Adrenal gland (tissue), 12 donors: ENCODE data around the gene IPO7. TPM values are rescaled to one million over a fixed set of nuclear protein-coding genes. Genes with fewer than 3 reads are reported as not detected.

Source experiments
- DNase-seq, 7 donors: peaks; one replicate each; pipeline ENCODE4 v3.0.0-alpha.2; 2019 to 2020
- H3K27ac ChIP-seq, 5 donors: fragments of 200-600 bp; sonication (generic) in 4 of 5; 1 replicate in 3 of 5; 2 replicates in 2 of 5; pipeline versions ENCODE4 v1.5.1 to v1.8.0; 2016 to 2020; ENCODE audit warnings: mild to moderate bottlenecking in 1 of 5
- H3K27me3 ChIP-seq: fragments of 200-600 bp; 2 replicates; pipeline ENCODE4 v1.8.0; 2021
- H3K36me3 ChIP-seq, 2 donors: fragments of 200-600 bp; replicated peaks in 1 of 2; 1 replicate in 1 of 2; 2 replicates in 1 of 2; pipeline versions ENCODE4 v1.5.1 to v1.8.0; 2018 to 2022
- H3K4me1 ChIP-seq, 2 donors: fragments of 200-600 bp; replicated peaks in 1 of 2; 1 replicate in 1 of 2; 2 replicates in 1 of 2; pipeline versions ENCODE4 v1.5.1 to v1.8.0; 2018 to 2021
- H3K4me3 ChIP-seq, 4 donors: fragments of 200-600 bp; sonication (generic) in 3 of 4; one replicate each; pipeline ENCODE4 v1.5.1; 2016 to 2018
- H3K9me3 ChIP-seq, 3 donors: fragments of 200-600 bp; sonication (generic) in 1 of 3; replicated peaks in 1 of 3; 1 replicate in 2 of 3; 2 replicates in 1 of 3; pipeline versions ENCODE4 v1.5.1 to v1.8.0; 2016 to 2021
- CTCF ChIP-seq, 6 experiments: fragments of 450-650 bp in 4 of 6; fragments of 200-600 bp in 2 of 6; sonication (generic) in 1 of 6; IDR thresholded peaks; 1 replicate in 5 of 6; 2 replicates in 1 of 6; pipeline versions ENCODE4 v1.5.1 to v1.8.0; 2016 to 2021; ENCODE audit warnings: antibody characterized with exemption in 6 of 6, mild to moderate bottlenecking in 2 of 6, moderate library complexity in 1 of 6
- POLR2A ChIP-seq, 2 donors: fragments of 450-650 bp; IDR thresholded peaks; one replicate each; pipeline ENCODE4 v1.6.1; 2017; ENCODE audit warnings: antibody characterized with exemption in 2 of 2, mild to moderate bottlenecking in 2 of 2, moderate library complexity in 1 of 2
- WGBS, 4 donors: extraction: QIAGEN DNeasy Blood & Tissue Kit in 2 of 4; methylation state at CpG; one replicate each; pipeline versions ENCODE4 v1.1.5 to v1.1.7; 2013 to 2017; 5-methylcytosine and 5-hydroxymethylcytosine counted together
- intact Hi-C, 2 donors: fragments of 100-400 bp; cut with DNase I; formaldehyde crosslinking; loops; one replicate each; pipeline versions ENCODE4 v1.14.1 to v1.15.0; 2022 to 2023
- polyA plus RNA-seq, 3 donors: library from polyadenylated mRNA; stranded (reverse); fragments of 200-250 nt in 2 of 3; fragments of 350-450 nt in 1 of 3; fragmentation: Illumina TruSeq in 1 of 3; extraction: RNeasy Lipid Tissue Mini Kit (QIAGEN cat#74804) in 1 of 3; gene quantifications; one replicate each; pipeline ENCODE4 v1.2.3, GENCODE V29; 2013 to 2014
- total RNA-seq, 9 donors: library from RNA; depleted of rRNA in 4 of 9; stranded (reverse); fragments of >200 nt in 4 of 9; fragments of 120-200 nt in 1 of 9; fragmentation: NEBNext Ultra II Directional in 1 of 9; extraction: Animal tissue kit (Norgen Biotek cat#: 25700) in 1 of 9; gene quantifications; one replicate each; pipeline versions ENCODE4 v1.1.0 to v1.2.4, GENCODE V29; 2013 to 2023
- donor health status: healthy with polysubstance abuse.
- donor health status: Bipolar disorder and iron deficiency.
- donor health status: DM: yes; HTN: yes; CAD: no.
- donor health status: DM: no; HTN: no; CAD: no.
- donor health status: DM: no; HTN: no; CAD: no.
- donor health status: DM: yes; HTN: yes; CAD: no.

IPO7 gene
- total and polyA plus RNA-seq, 12 donors = 16.5 to 132 (median 77.5) TPM

GRCh38 chr11:9489080-9489765 lies 104.8 kb downstream of the IPO7 start:
- H3K4me1 ChIP-seq = no peaks in the 10 kb centered on the region
- no peak for TF ChIP-seq POLR2A (IDR thresholded peaks at IDR 0.05)
- no peak for TF ChIP-seq CTCF (IDR thresholded peaks at IDR 0.05)
- DNase-seq = no peak
- WGBS, 4 donors = 91 to 93% (median 92%) methylated on average over 3 of the region's 3 CpGs
- no peak overlapping the region for H3K27ac ChIP-seq
- peaks cover 0 to 19% of the 10 kb centered on the region in 2 donors for H3K36me3 ChIP-seq
- no peaks in the 10 kb centered on the region for H3K27me3 ChIP-seq
- H3K4me3 ChIP-seq = no peak overlapping the region
- intact Hi-C loops = no loop called here
- H3K9me3 ChIP-seq = no peaks in the 10 kb centered on the region

GRCh38 chr11:9490376-9490775 lies 105.9 kb downstream of the IPO7 start:
- 87 to 99% (median 97%) methylated on average over 3 of the region's 3 CpGs for WGBS, 4 donors
- no peak overlapping the region for H3K4me3 ChIP-seq
- no peaks in the 10 kb centered on the region for H3K27me3 ChIP-seq
- TF ChIP-seq CTCF (IDR thresholded peaks at IDR 0.05) (no peak), POLR2A (IDR thresholded peaks at IDR 0.05) (no peak)
- H3K4me1 ChIP-seq = no peaks in the 10 kb centered on the region
- H3K27ac ChIP-seq = no peak overlapping the region
- intact Hi-C loops = loop anchor here in 1 of 2 donors (10.0 kb wide), 1 partner anchor 196 kb away; no protein-coding TSS in a partner anchor
- peaks cover 0 to 29% of the 10 kb centered on the region in 2 donors for H3K36me3 ChIP-seq
- no peaks in the 10 kb centered on the region for H3K9me3 ChIP-seq
- no peak for DNase-seq

- Histone ChIP-seq H3K4me1 (no peaks in the 10 kb centered on the region), H3K27ac (no peak overlapping the region), H3K9me3 (no peaks in the 10 kb centered on the region), H3K36me3 (peaks cover 0 to 47% of the 10 kb centered on the region in 2 donors), H3K27me3 (no peaks in the 10 kb centered on the region), H3K4me3 (no peak overlapping the region)
- no peak for DNase-seq
- TF ChIP-seq CTCF (IDR thresholded peaks at IDR 0.05) (no peak), POLR2A (IDR thresholded peaks at IDR 0.05) (no peak)
- 37 to 43% (median 40%) methylated on average over 1 of the region's 1 CpG for WGBS, 4 donors
- intact Hi-C loops = loop anchor here in 1 of 2 donors (10.0 kb wide), 1 partner anchor 199 kb away; no protein-coding TSS in a partner anchor
These were observed 109.0 kb downstream of the IPO7 start for GRCh38 chr11:9493492-9493891.

GRCh38 chr11:9494316-9494715 lies 109.9 kb downstream of the IPO7 start:
- Histone ChIP-seq H3K27me3 (no peaks in the 10 kb centered on the region), H3K9me3 (no peaks in the 10 kb centered on the region)

More at GRCh38 chr11:9494316-9494715, 109.9 kb downstream of the IPO7 start:
- no peak for DNase-seq
- Histone ChIP-seq H3K27ac (no peak overlapping the region), H3K4me3 (no peak overlapping the region), H3K36me3 (peaks cover 0 to 50% of the 10 kb centered on the region in 2 donors), H3K4me1 (no peaks in the 10 kb centered on the region)
- intact Hi-C loops = loop anchor here in 1 of 2 donors (10.0 kb wide), 1 partner anchor 200 kb away; no protein-coding TSS in a partner anchor
- WGBS, 4 donors = 88 to 94% (median 93%) methylated on average over 3 of the region's 3 CpGs
- TF ChIP-seq POLR2A (IDR thresholded peaks at IDR 0.05) (no peak), CTCF (IDR thresholded peaks at IDR 0.05) (no peak)
